Ishikawa (cell line): ENCODE measurements around the gene ALOX5.

Experiments
- CEBPB ChIP-seq: IDR thresholded peaks from 2 replicates; pipeline ENCODE4 v1.6.1; 2012
- CREB1 ChIP-seq: IDR thresholded peaks from 2 replicates; pipeline ENCODE4 v1.6.1; 2012; ENCODE audit warnings: low read depth
- EGR1 ChIP-seq: IDR thresholded peaks from 2 replicates; pipeline ENCODE4 v1.6.1; 2012
- EP300 ChIP-seq: IDR thresholded peaks from 2 replicates; pipeline ENCODE4 v1.6.1; 2012; ENCODE audit warnings: borderline replicate concordance
- MAX ChIP-seq: IDR thresholded peaks from 2 replicates; pipeline ENCODE4 v1.6.1; 2012
- REST ChIP-seq: IDR thresholded peaks from 2 replicates; pipeline ENCODE4 v1.6.1; 2012; ENCODE audit warnings: low read depth, mild to moderate bottlenecking
- TAF1 ChIP-seq: IDR thresholded peaks from 2 replicates; pipeline ENCODE4 v1.6.1; 2012; ENCODE audit warnings: low read depth, mild to moderate bottlenecking
- TCF12 ChIP-seq: IDR thresholded peaks from 2 replicates; pipeline ENCODE4 v1.6.1; 2012; ENCODE audit warnings: low read depth
- USF1 ChIP-seq: IDR thresholded peaks from 2 replicates; pipeline ENCODE4 v1.6.1; 2012

GRCh38 chr10:45437587-45438465 lies 63.8 kb downstream of the ALOX5 start:
- TF ChIP-seq TCF12 (no peak), EP300 (no peak), CEBPB (no peak), TAF1 (no peak), MAX (no peak), EGR1 (no peak), REST (no peak), USF1 (no peak), CREB1 (no peak)
